ENCODE data around the gene OR4E2.

DNA sequence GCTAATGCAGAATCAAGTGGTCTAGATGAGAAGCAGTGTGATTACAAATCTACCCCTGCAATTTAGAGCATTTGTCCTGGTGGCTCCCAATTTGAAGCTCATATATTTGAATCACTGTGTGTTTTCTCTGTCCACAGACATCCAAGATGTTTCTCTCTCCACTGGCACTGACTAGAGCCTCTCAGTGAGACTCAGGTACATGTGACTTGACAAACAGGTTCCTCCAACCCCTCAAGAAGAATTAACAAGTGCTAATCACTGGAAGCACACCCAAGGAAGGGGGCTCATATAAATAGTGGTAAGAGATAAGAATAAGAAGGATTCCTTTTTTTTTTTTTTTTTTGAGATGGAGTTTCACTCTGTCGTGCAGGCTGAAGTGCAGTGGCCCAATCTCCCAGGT, 39.4 kb upstream of the OR4E2 start:
- TF ChIP-seq, protein P1, sequence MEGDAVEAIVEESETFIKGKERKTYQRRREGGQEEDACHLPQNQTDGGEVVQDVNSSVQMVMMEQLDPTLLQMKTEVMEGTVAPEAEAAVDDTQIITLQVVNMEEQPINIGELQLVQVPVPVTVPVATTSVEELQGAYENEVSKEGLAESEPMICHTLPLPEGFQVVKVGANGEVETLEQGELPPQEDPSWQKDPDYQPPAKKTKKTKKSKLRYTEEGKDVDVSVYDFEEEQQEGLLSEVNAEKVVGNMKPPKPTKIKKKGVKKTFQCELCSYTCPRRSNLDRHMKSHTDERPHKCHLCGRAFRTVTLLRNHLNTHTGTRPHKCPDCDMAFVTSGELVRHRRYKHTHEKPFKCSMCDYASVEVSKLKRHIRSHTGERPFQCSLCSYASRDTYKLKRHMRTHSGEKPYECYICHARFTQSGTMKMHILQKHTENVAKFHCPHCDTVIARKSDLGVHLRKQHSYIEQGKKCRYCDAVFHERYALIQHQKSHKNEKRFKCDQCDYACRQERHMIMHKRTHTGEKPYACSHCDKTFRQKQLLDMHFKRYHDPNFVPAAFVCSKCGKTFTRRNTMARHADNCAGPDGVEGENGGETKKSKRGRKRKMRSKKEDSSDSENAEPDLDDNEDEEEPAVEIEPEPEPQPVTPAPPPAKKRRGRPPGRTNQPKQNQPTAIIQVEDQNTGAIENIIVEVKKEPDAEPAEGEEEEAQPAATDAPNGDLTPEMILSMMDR (IDR thresholded peaks at IDR 0.05), result no peak
- no peak for TF ChIP-seq POLR2A (IDR thresholded peaks at IDR 0.05)
